HCT116 (cell line): ENCODE data around the gene CORO6. TPM values are rescaled to one million over a fixed set of nuclear protein-coding genes. Genes with fewer than 3 reads are reported as not detected.

ENCODE experiments used
- ATAC-seq: fragments of 200-7000 bp; cut with Tn5 transposase; 2 replicates; pipeline ENCODE4 v1.9.1; 2020; ENCODE audit warnings: mild to moderate bottlenecking, moderate library complexity
- BruUV-seq: library from RNA; stranded (reverse); fragments of 400-500 nt; replicated peaks from 2 replicates; lab custom pipeline; 2021; lab: Mats Ljungman, UMichigan
- CTCF ChIA-PET: fragments of 300-600 bp; sonication (Branson Sonifier 250); formaldehyde crosslinking; loops from one replicate; lab custom pipeline; 2021; ENCODE audit warnings: antibody characterized with exemption; lab: Charles Lee
- POLR2A ChIA-PET: fragments of 300-600, 350-600 bp; sonication (Branson Sonifier 250); formaldehyde crosslinking; loops from one replicate; lab custom pipeline; 2021; ENCODE audit warnings: antibody characterized with exemption; lab: Charles Lee
- RAD21 ChIA-PET, 2 experiments: fragments of 300-600 bp; sonication (Branson Sonifier 250); formaldehyde crosslinking; loops; one replicate each; lab custom pipeline; 2023; ENCODE audit warnings: low total read pairs in 2 of 2; ENCODE audit not compliant: uncharacterized antibody in 2 of 2, unreplicated experiment in 2 of 2, low non-redundant PET in 1 of 2; lab: Charles Lee
- DNase-seq: peaks from one replicate; pipeline ENCODE4 v3.0.0-alpha.2; 2010; ENCODE audit warnings: low read depth, low spot score
- H2AFZ ChIP-seq: fragments of 200-600 bp; shearing (Covaris generic), sonication (generic); 2 replicates; pipeline ENCODE4 v1.6.1; 2017; ENCODE audit warnings: low read depth, mixed run types, mixed read lengths, antibody characterized with exemption, low read length; ENCODE audit not compliant: poor library complexity, severe bottlenecking
- H3K27ac ChIP-seq: 2 replicates; pipeline ENCODE4 v1.5.1; 2012; ENCODE audit warnings: low read depth, low read length
- H3K27me3 ChIP-seq: fragments of 200-600 bp; sonication (generic); 2 replicates; pipeline ENCODE4 v1.6.1; 2016; ENCODE audit warnings: mixed run types, low read length, mixed read lengths; ENCODE audit not compliant: insufficient read depth
- H3K36me3 ChIP-seq, 2 experiments: fragments of 200-500 bp in 1 of 2; fragments of 200-600 bp in 1 of 2; sonication (Bioruptor generic) in 1 of 2; sonication (generic) in 1 of 2; 2 replicates each; pipeline versions ENCODE4 v1.5.1 to v1.6.1; 2014 to 2016; ENCODE audit warnings: low read length in 2 of 2, inconsistent platforms in 1 of 2, mixed read lengths in 1 of 2, mixed run types in 1 of 2; ENCODE audit not compliant: insufficient read depth in 2 of 2, control insufficient read depth in 1 of 2
- H3K4me1 ChIP-seq, 2 experiments: fragments of 200-600 bp in 1 of 2; sonication (generic) in 1 of 2; 2 replicates each; pipeline versions ENCODE4 v1.5.1 to v1.6.1; 2012 to 2017; ENCODE audit warnings: low read length in 2 of 2, inconsistent platforms in 1 of 2, mild to moderate bottlenecking in 1 of 2, mixed read lengths in 1 of 2, mixed run types in 1 of 2, moderate library complexity in 1 of 2; ENCODE audit not compliant: insufficient read depth in 2 of 2, control insufficient read depth in 1 of 2
- H3K4me2 ChIP-seq: fragments of 200-600 bp; sonication (generic); 2 replicates; pipeline ENCODE4 v1.6.1; 2017; ENCODE audit warnings: mixed run types, low read length, mixed read lengths
- H3K4me3 ChIP-seq, 2 experiments: fragments of 200-600 bp in 1 of 2; sonication (generic) in 1 of 2; replicated peaks in 1 of 2; 2 replicates each; pipeline ENCODE4 v1.5.1; 2011 to 2016; ENCODE audit warnings: low read length in 2 of 2, control low read depth in 1 of 2, low read depth in 1 of 2, mild to moderate bottlenecking in 1 of 2, mixed read lengths in 1 of 2, mixed run types in 1 of 2
- H3K79me2 ChIP-seq: fragments of 200-600 bp; sonication (generic); 2 replicates; pipeline ENCODE4 v1.6.1; 2017; ENCODE audit warnings: mild to moderate bottlenecking, mixed run types, low read length, moderate library complexity, mixed read lengths; ENCODE audit not compliant: insufficient read depth
- H3K9ac ChIP-seq: fragments of 200-600 bp; sonication (generic); 2 replicates; pipeline ENCODE4 v1.6.1; 2016; ENCODE audit warnings: low read length, mixed read lengths
- H3K9me2 ChIP-seq: fragments of 200-600 bp; sonication (generic), shearing (Covaris generic); 2 replicates; pipeline ENCODE4 v1.6.1; 2017; ENCODE audit warnings: mixed run types, mild to moderate bottlenecking, moderate library complexity; ENCODE audit not compliant: insufficient read depth
- H3K9me3 ChIP-seq, 2 experiments: fragments of 200-500 bp in 1 of 2; fragments of 200-600 bp in 1 of 2; sonication (Bioruptor generic) in 1 of 2; sonication (generic) in 1 of 2; 2 replicates each; pipeline ENCODE4 v1.6.1; 2014 to 2017; ENCODE audit warnings: low read length in 2 of 2, mixed read lengths in 2 of 2, inconsistent platforms in 1 of 2, low read depth in 1 of 2, mild to moderate bottlenecking in 1 of 2, mixed run types in 1 of 2, moderate library complexity in 1 of 2; ENCODE audit not compliant: control insufficient read depth in 1 of 2, insufficient read depth in 1 of 2
- H4K20me1 ChIP-seq: fragments of 200-600 bp; sonication (generic), shearing (Covaris generic); 2 replicates; pipeline ENCODE4 v1.6.1; 2017; ENCODE audit warnings: mixed run types, mild to moderate bottlenecking, moderate library complexity; ENCODE audit not compliant: insufficient read depth
- CBX3 ChIP-seq: IDR thresholded peaks from 2 replicates; pipeline ENCODE4 v1.6.1; 2012; ENCODE audit warnings: low read depth
- CEBPB ChIP-seq: IDR thresholded peaks from 2 replicates; pipeline ENCODE4 v1.6.1; 2012; ENCODE audit warnings: low read depth
- EZH2 ChIP-seq: fragments of 200-600 bp; sonication (generic); IDR thresholded peaks from 2 replicates; pipeline ENCODE4 v1.6.1; 2017; ENCODE audit warnings: antibody characterized with exemption, mixed run types
- EZH2phosphoT487 ChIP-seq: fragments of 200-600 bp; IDR thresholded peaks from 2 replicates; pipeline ENCODE4 v1.6.1; 2018; ENCODE audit warnings: antibody characterized with exemption, borderline replicate concordance
- FOSL1 ChIP-seq: IDR thresholded peaks from 2 replicates; pipeline ENCODE4 v1.6.1; 2012; ENCODE audit warnings: low read depth
- REST ChIP-seq: IDR thresholded peaks from 2 replicates; pipeline ENCODE4 v1.6.1; 2012; ENCODE audit warnings: low read depth
- TCF7L2 ChIP-seq: IDR thresholded peaks from 2 replicates; pipeline ENCODE4 v1.7.0; 2011; ENCODE audit warnings: borderline replicate concordance, inconsistent platforms; ENCODE audit not compliant: insufficient read depth, insufficient read length; ENCODE audit errors: extremely low read depth
- YY1 ChIP-seq: IDR thresholded peaks from 2 replicates; pipeline ENCODE4 v1.6.1; 2011; ENCODE audit warnings: low read length, low read depth, moderate library complexity, mild to moderate bottlenecking; ENCODE audit not compliant: insufficient replicate concordance; ENCODE audit errors: extremely low read depth
- intact Hi-C: fragments of 100-400 bp; cut with micrococcal nuclease; formaldehyde crosslinking; loops from 2 replicates; pipeline ENCODE4 v1.10.0; 2022
- total RNA-seq: library from RNA; stranded (reverse); gene quantifications from one replicate; pipeline ENCODE4 v1.2.1, GENCODE V29; 2021; ENCODE audit not compliant: unreplicated experiment

The CORO6 gene
- total RNA-seq, 1 experiment from 2014 or later, result 8.7 TPM

GRCh38 chr17:29629839-29630238, 7.1 kb upstream of the CORO6 start:
- ChIA-PET RAD21 (no interaction called here), CTCF (no interaction called here)

More at GRCh38 chr17:29629839-29630238, 7.1 kb upstream of the CORO6 start:
- no peak overlapping the region for H3K9ac ChIP-seq
- peaks cover 0 to 2% of the 10 kb centered on the region in 2 experiments; a peak in 1 of 4 replicates for H3K36me3 ChIP-seq
- no TSS peak for BruUV-seq
- ATAC-seq (no peak), DNase-seq (no peak)
- H3K79me2 ChIP-seq, result no peaks in the 10 kb centered on the region
- no peaks in the 10 kb centered on the region for H3K27me3 ChIP-seq
- no peak overlapping the region for H3K27ac ChIP-seq
- POLR2A ChIA-PET, result no interaction called here
- H3K4me2 ChIP-seq, result no peak overlapping the region
- intact Hi-C loops, result no loop called here
- no peak overlapping the region for H3K4me3 ChIP-seq
- TF ChIP-seq TCF7L2 (no peak), FOSL1 (no peak), CEBPB (no peak), EZH2phosphoT487 (no peak), REST (no peak), YY1 (no peak), EZH2 (no peak), CBX3 (no peak)
- H4K20me1 ChIP-seq, result no peaks in the 10 kb centered on the region
- no peaks in the 10 kb centered on the region for H3K9me2 ChIP-seq
- H3K4me1 ChIP-seq, result peaks cover 0 to 11% of the 10 kb centered on the region in 2 experiments; a peak in 3 of 4 replicates
- H3K9me3 ChIP-seq, result no peaks in the 10 kb centered on the region
- no peak overlapping the region for H2AFZ ChIP-seq
